Measurements from ENCODE around the gene CEP131.

Gene CEP131

DNA sequence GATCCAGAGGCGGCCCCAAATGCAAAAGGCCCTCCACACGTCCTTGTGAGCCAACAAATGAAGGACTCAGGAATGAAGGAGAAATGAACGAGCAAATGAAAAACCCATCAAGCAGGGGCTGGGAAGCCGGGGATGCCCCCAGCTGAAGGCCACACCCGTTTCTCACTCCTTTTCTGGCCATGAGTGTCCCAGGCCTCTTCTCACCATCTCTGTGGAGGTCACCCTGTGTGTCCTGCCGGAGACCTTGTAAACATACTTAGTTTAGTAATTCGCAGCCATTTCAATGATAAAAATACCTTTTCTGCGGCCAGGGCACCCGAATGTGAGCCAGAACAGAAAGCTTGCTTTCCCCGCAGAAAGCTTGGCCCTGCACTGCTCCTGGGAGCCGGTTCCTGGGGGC lies 35.6 kb downstream of the CEP131 start:
- no peak for DNase-seq (ENCODE audit: low spot score)

DNA sequence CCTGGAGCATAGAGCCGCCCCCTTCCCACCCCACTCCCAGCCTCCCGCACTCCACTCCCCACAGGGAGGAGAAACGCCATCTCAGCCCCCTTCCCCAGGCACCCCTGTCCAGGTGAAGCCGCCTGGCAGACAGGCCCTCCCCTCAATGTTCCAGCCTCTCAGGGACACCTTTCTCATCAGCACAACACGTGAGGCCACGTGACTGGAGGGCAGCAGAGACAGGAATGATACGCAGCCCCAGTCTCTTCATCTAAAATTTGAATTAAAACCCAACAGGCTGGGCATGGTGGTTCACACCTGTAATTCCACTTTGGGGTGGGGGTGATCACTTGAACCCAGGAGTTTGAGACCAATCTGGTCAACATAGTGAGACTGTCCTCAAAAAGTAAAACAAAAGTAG lies 36.6 kb downstream of the CEP131 start:
- DNase-seq (ENCODE audit: low spot score) = no peak

DNA sequence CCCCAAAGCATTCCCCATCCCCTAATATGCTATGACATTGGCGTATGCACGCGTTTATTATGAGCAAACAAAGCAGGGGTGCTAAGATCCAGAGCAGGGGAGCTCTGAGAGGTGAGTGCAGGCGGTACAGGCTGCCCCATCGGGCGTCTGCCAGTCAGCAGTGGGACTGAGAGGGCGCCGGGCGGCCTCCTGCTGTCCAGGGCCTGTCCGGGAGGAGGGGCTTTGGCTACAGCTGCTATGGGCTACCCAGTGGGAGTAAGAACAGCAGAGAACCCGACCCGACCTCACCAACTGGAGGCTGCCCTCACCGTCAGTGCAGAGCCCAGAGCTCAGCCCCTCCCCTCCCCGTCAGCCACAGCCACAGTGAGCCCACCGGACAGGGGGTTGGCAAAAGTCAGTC lies 38.2 kb downstream of the CEP131 start:
- no peak for DNase-seq (ENCODE audit: low spot score)

DNA sequence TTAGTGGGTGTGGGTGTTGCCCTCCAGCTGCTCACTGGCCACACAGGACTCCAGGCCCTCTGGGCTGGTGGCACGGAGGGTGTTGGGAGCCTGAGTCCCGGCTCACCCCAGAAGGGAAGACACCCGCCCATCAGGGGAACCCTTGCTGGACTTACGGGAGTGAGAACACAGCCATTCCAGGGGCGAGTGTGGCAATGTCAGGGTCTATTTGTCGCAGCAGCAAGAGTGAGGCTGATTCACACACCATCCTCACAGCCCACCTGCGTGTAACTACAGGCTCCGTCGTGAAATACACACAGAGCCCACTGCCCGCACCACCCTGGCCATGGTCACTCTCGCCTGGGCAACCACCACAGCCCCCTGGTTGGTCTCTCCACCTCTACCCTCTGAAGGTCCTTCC lies 39.0 kb downstream of the CEP131 start:
- no peak for DNase-seq (ENCODE audit: low spot score)

GRCh38 chr17:81183316-81183715 lies 39.4 kb downstream of the CEP131 start:
- DNase-seq (ENCODE audit: low spot score) = no peak

DNA sequence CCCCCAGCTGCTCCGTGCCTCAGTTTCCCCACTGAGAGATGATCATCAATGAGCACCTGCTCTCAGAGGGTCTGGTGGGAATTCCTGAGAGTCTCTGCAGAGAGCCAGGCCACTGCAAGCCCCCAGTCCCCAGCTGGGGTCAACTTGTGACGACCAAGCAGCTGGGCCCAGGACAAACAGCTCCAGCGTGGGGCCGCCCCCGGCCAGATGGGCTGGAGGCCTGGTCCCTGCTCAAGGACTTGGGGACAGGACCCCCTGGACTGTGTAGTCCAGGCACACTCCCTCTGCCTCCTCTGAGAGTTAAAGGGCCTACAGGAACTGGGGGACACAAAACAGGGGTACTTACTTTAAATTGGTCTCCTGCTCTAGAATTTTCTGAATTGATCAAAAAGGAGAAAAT lies 40.2 kb downstream of the CEP131 start:
- DNase-seq (ENCODE audit: low spot score) = no peak

DNA sequence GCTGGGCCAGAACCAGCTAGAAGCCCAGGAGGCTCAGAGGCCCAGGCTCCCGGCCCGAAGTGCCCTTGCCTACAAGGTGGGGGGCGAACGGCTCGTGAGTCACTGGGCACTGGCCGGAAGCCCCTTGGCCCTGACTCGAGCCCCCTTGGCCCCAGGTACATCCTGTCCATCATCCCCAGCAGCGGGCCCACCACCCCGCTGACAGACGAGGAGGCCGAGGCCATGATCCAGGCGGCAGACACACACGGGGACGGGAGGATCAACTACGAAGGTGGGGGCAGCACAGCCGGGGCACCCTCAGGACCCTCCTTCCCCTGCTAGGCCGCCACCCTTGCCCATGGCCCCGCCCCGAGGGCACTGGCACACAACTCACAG lies 41.0 kb downstream of the CEP131 start:
- DNase-seq (ENCODE audit: low spot score) = no peak

DNA sequence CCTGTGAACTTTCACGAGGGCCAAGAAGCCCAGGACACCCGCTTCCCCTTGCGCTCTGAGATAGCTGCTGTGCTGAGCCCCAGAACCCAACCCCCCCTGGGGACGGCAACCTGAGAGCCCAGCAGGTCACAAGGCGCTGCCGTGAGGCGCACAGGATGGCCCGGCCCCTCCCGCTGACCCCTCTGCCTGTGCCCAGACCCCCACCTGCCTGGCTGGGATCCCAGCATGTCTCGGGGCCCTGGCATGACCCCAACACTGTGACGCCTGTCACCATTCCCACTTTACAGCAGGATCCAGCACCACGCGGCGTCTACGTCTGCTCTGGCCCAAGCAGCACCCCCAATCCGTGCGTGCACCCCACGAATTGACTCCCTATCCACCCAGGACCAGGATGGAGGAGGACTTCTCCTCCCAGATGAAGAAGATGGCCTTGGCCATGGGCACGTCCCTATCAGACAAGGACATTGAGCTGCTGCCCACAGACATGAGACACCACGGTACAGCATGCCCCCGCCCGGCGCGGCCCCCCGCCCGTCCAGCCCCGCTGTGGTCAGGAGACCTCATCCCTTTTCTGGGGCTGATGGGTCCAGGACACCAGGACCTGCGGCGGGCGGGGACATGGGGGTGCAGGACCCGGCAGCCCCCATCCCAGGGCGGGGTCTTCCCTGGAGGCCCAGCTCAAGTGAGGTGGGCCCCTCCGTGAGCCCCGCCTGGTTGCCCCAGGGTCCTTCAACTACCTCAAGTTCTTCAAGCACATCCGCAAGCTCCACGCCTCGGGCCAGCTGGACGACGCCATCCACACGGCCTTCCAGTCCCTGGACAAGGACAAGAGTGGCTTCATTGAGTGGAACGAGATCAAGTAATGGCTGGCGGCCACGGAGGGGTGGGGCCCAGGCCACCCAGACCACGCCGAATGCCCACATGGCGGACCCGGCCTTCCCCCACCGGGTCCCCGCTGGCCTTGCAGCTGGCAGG lies 41.6 kb downstream of the CEP131 start:
- DNase-seq (ENCODE audit: low spot score) = no peak

- DNase-seq (ENCODE audit: low spot score) = no peak
Observed at GRCh38 chr17:81179861-81180260, 42.9 kb downstream of the CEP131 start.

GRCh38 chr17:81179220-81179619 lies 43.5 kb downstream of the CEP131 start:
- no peak for DNase-seq (ENCODE audit: low spot score)

DNA sequence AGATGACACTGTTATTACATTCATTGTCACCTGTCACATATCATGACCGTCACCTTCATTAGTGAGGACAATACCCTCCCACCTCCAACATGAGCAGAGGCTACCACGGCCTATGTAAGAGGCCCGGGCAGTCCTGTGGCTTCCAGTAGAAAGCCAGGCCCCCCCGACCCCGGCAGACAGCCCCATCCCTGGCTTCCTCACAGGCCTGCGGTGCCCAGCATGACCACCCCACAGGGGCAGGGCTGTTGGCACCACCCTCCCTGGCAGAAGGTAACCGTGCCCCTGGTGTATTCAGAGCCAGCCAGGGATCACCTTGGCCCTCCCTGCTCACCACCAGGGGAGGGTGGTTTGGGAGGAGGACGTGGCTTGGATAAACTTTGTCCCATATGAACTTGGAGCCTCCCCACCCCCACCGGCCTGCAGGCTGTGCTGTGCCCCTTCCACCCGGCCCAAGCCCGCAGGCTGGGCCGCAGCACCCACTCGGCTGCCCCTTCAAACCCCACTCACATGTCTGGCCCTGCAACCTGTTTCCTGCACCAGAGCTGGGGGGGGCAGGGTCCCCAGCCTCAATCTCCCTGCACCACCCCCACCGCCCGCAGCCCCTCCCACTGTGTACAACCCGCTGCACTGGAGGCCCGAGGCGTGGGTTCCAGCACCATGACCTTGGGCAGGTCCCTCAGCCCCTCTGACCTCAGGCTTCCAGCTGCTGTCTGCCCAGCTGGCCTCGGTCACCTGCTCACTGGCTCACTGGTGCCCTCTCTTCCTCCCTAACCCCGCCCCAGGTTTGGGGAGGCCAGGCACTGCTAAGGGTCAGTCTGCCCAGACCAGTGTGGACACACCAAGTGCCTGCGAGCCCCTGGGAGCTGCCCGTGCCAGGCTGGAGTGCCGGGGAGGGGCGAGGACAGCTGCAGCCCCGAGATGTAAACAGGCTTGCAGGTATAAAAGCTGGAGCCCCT lies 44.4 kb downstream of the CEP131 start:
- DNase-seq (ENCODE audit: low spot score) = no peak

DNA sequence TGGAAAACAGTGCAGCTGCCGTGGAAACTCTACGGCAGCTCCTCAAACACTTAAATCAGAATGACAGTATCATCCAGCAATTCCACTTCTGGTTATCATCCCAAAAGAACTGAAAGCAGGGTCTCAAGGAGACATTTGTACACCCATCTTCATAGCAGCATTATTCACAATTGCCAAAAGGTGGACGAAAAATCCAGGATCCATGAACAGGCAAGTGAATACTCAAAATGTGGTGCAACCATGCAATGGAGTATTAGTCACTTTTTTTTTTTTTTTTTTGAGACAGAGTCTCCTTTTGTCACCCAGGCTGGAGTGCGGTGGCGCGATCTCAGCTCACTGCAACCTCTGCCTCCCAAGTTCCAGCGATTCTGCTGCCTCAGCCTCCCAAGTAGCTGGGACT lies 46.1 kb downstream of the CEP131 start:
- no peak for DNase-seq (ENCODE audit: low spot score)

DNA sequence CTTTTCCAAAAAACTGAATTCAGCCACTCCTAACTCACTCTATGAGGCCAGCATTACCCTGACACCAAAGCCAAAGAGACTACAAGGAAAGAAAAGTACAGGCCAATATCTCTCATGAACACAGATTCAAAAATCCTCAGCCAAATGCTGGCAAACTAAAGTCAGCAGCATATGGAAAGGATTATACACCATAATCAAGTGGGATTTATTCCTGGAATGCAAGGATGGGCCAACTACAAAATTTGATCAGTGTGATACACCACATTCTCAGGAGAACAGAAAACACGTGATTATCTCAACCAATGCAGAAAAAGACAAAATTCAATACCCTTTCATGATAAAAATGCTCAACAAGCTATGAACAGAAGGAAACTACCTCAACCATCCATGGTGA lies 49.0 kb downstream of the CEP131 start:
- DNase-seq (ENCODE audit: low spot score) = no peak

- no peak for DNase-seq (ENCODE audit: low spot score)
Observed at GRCh38 chr17:81173052-81173761, 49.6 kb downstream of the CEP131 start.

DNA sequence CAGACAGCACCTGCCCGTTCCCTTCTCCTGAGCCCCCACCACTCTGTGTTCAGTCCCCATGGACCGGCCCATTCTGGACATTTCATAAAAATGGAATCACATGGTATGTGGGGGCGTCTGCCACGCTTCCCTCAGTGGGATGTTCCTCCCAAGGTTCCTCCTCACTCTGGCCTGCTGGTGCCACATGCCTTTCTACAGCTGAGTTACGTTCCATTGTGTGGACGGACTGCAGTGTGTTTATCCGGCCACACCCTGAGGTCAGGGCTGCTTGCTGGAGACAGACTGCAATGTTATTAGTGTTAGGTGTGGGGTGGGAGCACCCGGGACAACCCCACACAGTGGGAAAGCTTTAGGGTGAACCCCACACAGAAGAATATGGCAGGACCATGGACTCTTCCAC lies 50.8 kb downstream of the CEP131 start:
- no peak for DNase-seq (ENCODE audit: low spot score)

GRCh38 chr17:81170727-81171494 lies 51.9 kb downstream of the CEP131 start:
- no peak for DNase-seq (ENCODE audit: low spot score)

- DNase-seq (ENCODE audit: low spot score) = no peak
Observed at GRCh38 chr17:81169870-81170309, 52.9 kb downstream of the CEP131 start.

GRCh38 chr17:81167638-81168037 lies 55.1 kb downstream of the CEP131 start:
- DNase-seq (ENCODE audit: low spot score) = no peak

DNA sequence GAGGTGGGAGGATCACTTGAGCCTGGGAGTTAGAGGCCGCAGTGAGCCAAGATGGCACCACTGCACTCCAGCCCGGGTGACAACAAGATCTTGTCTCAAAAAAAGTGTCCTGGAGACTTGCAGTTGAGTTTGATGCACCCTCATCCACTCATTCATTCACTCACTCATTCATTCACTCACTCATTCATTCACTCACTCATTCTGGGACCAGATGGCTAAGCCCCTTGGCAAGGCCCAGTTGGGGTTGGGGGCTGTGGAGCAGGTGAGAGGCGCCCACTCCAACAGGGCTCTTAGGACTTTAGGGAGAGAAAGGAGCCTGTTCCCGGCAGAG lies 55.6 kb downstream of the CEP131 start:
- DNase-seq (ENCODE audit: low spot score) = no peak

- DNase-seq (ENCODE audit: low spot score) = no peak
Observed at GRCh38 chr17:81166033-81166492, 56.7 kb downstream of the CEP131 start, which contains the start of gene AATK. TSS of gene AATK (minus strand) at chr17:81166221. CDS start at chr17:81165992, 229 bp downstream.

Measured in germinal center (tissue), 1 donor.